Activated CD4-positive, alpha-beta T cell treated with anti-CD3 and anti-CD28 coated beads, Interleukin-2, amount 50 U/mL, for 16 hours (primary cell): Measurements from ENCODE around the gene TCTN1.

Source experiments
- DNase-seq: peaks from one replicate; pipeline ENCODE4 v3.0.0-alpha.2; 2020

Gene TCTN1

DNA sequence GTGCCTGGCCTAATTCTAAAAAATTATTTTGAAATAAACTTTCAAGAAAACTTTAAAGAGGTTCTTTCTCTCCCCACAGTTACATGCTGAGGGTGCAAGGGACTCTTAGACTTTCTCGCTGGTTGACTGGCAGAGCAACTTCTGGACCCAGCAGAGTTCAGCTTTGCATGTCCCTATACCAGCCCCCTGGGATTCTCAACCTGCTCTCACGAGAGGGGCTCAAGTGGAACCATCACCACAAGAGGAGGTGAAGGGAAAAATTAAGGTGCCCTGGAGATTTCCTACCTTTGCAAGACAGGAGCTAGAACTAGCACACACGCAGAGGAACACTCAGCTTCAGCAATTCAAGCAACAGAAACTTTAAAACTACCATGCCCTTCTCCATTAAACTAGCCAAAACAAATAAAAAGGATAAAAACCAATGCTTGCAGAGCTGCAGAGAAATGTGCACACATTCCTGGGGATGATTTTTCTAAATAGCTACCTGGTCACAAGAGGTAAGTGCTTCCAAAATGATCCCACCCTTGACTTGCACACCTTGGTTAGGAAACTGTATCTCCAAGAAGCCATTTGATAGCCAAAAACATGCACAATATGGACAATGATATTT lies 72.5 kb downstream of the TCTN1 start:
- DNase-seq, result no peak

- no peak for DNase-seq
Observed at GRCh38 chr12:110687396-110688169, 73.7 kb downstream of the TCTN1 start.

- DNase-seq, result peak; percentile 14
Observed at GRCh38 chr12:110688446-110689280, 74.7 kb downstream of the TCTN1 start, which contains the start of gene HVCN1. Gene HVCN1, minus strand, starts transcription at chr12:110689115. Its CDS starts 5,870 bp downstream, at chr12:110683245.

- peak; percentile 65 for DNase-seq
Observed at GRCh38 chr12:110689281-110690126, 75.6 kb downstream of the TCTN1 start.

GRCh38 chr12:110690127-110690430 lies 76.2 kb downstream of the TCTN1 start:
- DNase-seq, result no peak

DNA sequence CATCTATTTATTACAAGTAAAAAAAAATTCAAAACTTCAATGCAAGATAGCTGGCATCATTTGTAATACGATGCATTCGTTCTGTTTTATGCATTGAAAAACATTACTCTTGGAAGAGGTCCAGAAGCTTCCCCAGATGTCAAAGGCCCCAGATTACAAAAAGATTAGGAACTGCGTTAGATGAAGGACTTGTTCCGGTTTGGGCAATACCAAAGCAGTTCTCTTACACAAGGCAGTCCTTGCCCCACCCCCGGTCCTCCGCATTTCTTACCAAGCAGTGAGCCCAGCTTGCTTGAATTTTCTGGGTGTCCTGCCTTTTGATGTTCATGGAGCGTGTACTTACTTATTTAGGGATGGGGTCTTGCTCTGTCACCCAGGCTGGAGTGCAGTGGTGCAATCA lies 79.8 kb downstream of the TCTN1 start:
- DNase-seq, result no peak

DNA sequence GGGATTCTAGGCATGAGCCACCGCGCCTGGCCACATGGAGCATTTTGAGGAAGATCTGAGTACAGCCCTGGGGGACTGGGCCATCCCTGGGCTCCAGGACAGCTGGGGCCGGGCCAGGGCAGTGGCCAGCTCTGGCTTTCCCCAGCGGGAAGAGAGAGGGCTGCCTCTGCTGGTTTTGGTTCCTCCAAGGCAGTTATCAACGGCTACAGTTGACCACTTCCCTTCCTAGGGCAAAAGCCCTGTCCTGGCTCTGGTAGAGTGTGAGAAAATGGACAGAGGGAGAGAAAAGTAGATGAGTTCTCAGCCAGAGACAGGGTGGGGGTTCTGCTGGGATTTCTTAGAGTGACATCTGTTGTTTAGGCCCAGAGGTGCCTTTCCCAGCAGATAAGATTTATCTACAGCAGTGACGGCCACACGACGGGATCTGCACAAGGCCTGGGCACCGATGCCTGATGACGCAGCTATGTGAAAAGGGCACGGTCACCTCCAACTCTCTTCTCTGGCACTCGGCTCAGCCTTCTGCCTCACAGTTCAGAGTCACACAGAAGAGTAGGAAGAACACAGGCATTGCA lies 80.5 kb downstream of the TCTN1 start:
- DNase-seq, result no peak

DNA sequence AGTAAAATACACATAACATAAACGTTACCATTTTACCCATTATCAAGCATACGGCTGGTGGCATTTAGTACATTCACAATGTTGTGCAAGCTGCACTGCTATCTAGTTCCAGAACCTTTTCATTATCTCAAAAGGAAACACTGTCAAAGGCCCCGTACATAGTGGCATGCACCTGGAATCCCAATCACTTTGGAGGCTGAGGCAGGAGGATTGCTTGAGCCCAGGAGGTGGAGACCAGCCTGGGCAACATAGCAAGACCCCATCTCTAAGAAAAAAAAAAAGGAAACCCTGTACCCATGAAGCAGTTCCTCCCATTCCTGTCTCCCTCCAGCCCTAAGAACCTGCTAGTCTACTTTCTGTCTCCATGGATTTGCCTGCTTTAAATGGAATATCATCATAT lies 82.4 kb downstream of the TCTN1 start:
- DNase-seq, result no peak

DNA sequence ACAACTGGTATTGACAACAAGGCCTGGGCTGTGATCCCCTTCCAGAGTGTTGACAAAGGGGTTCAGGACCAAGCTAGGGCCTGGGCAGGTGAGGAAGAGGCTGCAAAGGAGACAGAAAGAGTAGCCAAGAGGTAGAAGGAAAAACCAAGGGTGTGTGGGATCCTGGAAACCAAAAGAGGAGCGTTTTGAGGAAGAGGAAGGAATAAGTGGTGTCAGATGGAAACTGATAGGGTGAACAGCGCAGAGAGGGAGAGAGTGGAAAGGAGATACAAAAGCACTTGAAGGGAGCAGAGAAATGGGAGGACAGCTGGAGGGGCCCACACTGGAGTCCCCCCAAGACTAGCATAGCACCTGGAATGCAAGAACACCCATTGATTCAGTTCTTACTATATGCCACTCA lies 83.3 kb downstream of the TCTN1 start:
- DNase-seq, result no peak

GRCh38 chr12:110698171-110698902 lies 84.4 kb downstream of the TCTN1 start:
- DNase-seq, result peak; percentile 86
